Measurements from ENCODE around the gene PPP2R5A.

PPP2R5A gene

GRCh38 chr1:212269306-212269705 is 15.9 kb upstream of the PPP2R5A start:
- no peaks in the 10 kb centered on the region for H3K36me3 ChIP-seq (ENCODE audit: insufficient read depth, low read length)
- no peaks in the 10 kb centered on the region for H3K27me3 ChIP-seq (ENCODE audit: insufficient read depth, low read length, poor library complexity, severe bottlenecking)
- H2AFZ ChIP-seq (ENCODE audit: low read length) = no peak overlapping the region
- no peak for TF ChIP-seq EZH2phosphoT487 (IDR thresholded peaks at IDR 0.05; ENCODE audit: borderline replicate concordance)
- TF ChIP-seq CTCF (conservative IDR thresholded peaks at IDR 0.05; ENCODE audit: low read length) = no peak; the same call in 1 of the 2 replicates
- no peaks in the 10 kb centered on the region for H3K9me3 ChIP-seq (ENCODE audit: insufficient read depth, low read depth, low read length)
- no peak overlapping the region for H3K4me2 ChIP-seq (ENCODE audit: low read depth, low read length, poor library complexity, severe bottlenecking)
- H3F3A ChIP-seq (ENCODE audit: low read depth) = no peaks in the 10 kb centered on the region
- no peak overlapping the region for H3K4me3 ChIP-seq (ENCODE audit: low read length, poor library complexity, severe bottlenecking)
- no peak overlapping the region for H3K9ac ChIP-seq (ENCODE audit: low read depth, low read length, poor library complexity, severe bottlenecking)
- no peaks in the 10 kb centered on the region for H3K79me2 ChIP-seq (ENCODE audit: insufficient read depth, low read length)
- H4K20me1 ChIP-seq (ENCODE audit: insufficient read depth, low read length, poor library complexity, severe bottlenecking) = no peaks in the 10 kb centered on the region
- no peaks in the 10 kb centered on the region for H3K4me1 ChIP-seq (ENCODE audit: insufficient read depth, low read length, poor library complexity, severe bottlenecking)
- H3K9me2 ChIP-seq (replicated peaks; ENCODE audit: low read depth, low read length) = no peaks in the 10 kb centered on the region

GRCh38 chr1:212270564-212270963 is 14.6 kb upstream of the PPP2R5A start:
- Histone ChIP-seq H3K4me1 (ENCODE audit: insufficient read depth, low read length, poor library complexity, severe bottlenecking) (no peaks in the 10 kb centered on the region), H3K79me2 (ENCODE audit: insufficient read depth, low read length) (no peaks in the 10 kb centered on the region), H3F3A (ENCODE audit: low read depth) (no peaks in the 10 kb centered on the region), H3K9ac (ENCODE audit: low read depth, low read length, poor library complexity, severe bottlenecking) (no peak overlapping the region), H3K4me2 (ENCODE audit: low read depth, low read length, poor library complexity, severe bottlenecking) (no peak overlapping the region), H3K4me3 (ENCODE audit: low read length, poor library complexity, severe bottlenecking) (no peak overlapping the region), H2AFZ (ENCODE audit: low read length) (no peak overlapping the region), H4K20me1 (ENCODE audit: insufficient read depth, low read length, poor library complexity, severe bottlenecking) (no peaks in the 10 kb centered on the region), H3K9me3 (ENCODE audit: insufficient read depth, low read depth, low read length) (no peaks in the 10 kb centered on the region), H3K36me3 (ENCODE audit: insufficient read depth, low read length) (no peaks in the 10 kb centered on the region), H3K9me2 (replicated peaks; ENCODE audit: low read depth, low read length) (no peaks in the 10 kb centered on the region), H3K27me3 (ENCODE audit: insufficient read depth, low read length, poor library complexity, severe bottlenecking) (no peaks in the 10 kb centered on the region)
- no peak for TF ChIP-seq CTCF (conservative IDR thresholded peaks at IDR 0.05; ENCODE audit: low read length)
- TF ChIP-seq EZH2phosphoT487 (IDR thresholded peaks at IDR 0.05; ENCODE audit: borderline replicate concordance) = no peak

- Histone ChIP-seq H3K79me2 (ENCODE audit: insufficient read depth, low read length) (no peaks in the 10 kb centered on the region), H3K9ac (ENCODE audit: low read depth, low read length, poor library complexity, severe bottlenecking) (no peak overlapping the region), H4K20me1 (ENCODE audit: insufficient read depth, low read length, poor library complexity, severe bottlenecking) (no peaks in the 10 kb centered on the region), H3K4me2 (ENCODE audit: low read depth, low read length, poor library complexity, severe bottlenecking) (no peak overlapping the region), H3K27me3 (ENCODE audit: insufficient read depth, low read length, poor library complexity, severe bottlenecking) (no peaks in the 10 kb centered on the region), H2AFZ (ENCODE audit: low read length) (no peak overlapping the region), H3K4me3 (ENCODE audit: low read length, poor library complexity, severe bottlenecking) (no peak overlapping the region), H3K4me1 (ENCODE audit: insufficient read depth, low read length, poor library complexity, severe bottlenecking) (no peaks in the 10 kb centered on the region), H3K36me3 (ENCODE audit: insufficient read depth, low read length) (no peaks in the 10 kb centered on the region), H3K9me2 (replicated peaks; ENCODE audit: low read depth, low read length) (no peaks in the 10 kb centered on the region), H3K9me3 (ENCODE audit: insufficient read depth, low read depth, low read length) (no peaks in the 10 kb centered on the region), H3F3A (ENCODE audit: low read depth) (no peaks in the 10 kb centered on the region)
- TF ChIP-seq CTCF (conservative IDR thresholded peaks at IDR 0.05; ENCODE audit: low read length) (no peak), EZH2phosphoT487 (IDR thresholded peaks at IDR 0.05; ENCODE audit: borderline replicate concordance) (no peak)
Measured at GRCh38 chr1:212271234-212271633, 14.0 kb upstream of the PPP2R5A start.
